H9 (cell line): ENCODE measurements around the gene SRGN. TPM values are rescaled to one million over a fixed set of nuclear protein-coding genes. Genes with fewer than 3 reads are reported as not detected.

Experiments
- DNase-seq: peaks from one replicate; pipeline ENCODE4 v3.0.0-alpha.2; 2017
- H2AFZ ChIP-seq: one replicate; pipeline ENCODE4 v1.6.1; 2013; ENCODE audit warnings: mild to moderate bottlenecking, low read length, control low read depth, moderate library complexity
- H2AK5ac ChIP-seq: 2 replicates; pipeline ENCODE4 v1.6.1; 2013; ENCODE audit warnings: low read length, control low read depth, mixed read lengths; ENCODE audit not compliant: insufficient read length
- H2BK120ac ChIP-seq: one replicate; pipeline ENCODE4 v1.6.1; 2013; ENCODE audit warnings: low read depth, mild to moderate bottlenecking, low read length, control low read depth, inconsistent platforms; ENCODE audit not compliant: poor library complexity, severe bottlenecking
- H2BK12ac ChIP-seq: 2 replicates; pipeline ENCODE4 v1.6.1; 2013; ENCODE audit warnings: low read length, control low read depth, mixed read lengths, low read depth; ENCODE audit not compliant: insufficient read length
- H2BK15ac ChIP-seq: 2 replicates; pipeline ENCODE4 v1.6.1; 2013; ENCODE audit warnings: low read depth, low read length, control low read depth
- H2BK20ac ChIP-seq: one replicate; pipeline ENCODE4 v1.6.1; 2013; ENCODE audit warnings: low read depth, mild to moderate bottlenecking, low read length, control low read depth, inconsistent platforms; ENCODE audit not compliant: poor library complexity, severe bottlenecking
- H2BK5ac ChIP-seq: 2 replicates; pipeline ENCODE4 v1.6.1; 2013; ENCODE audit warnings: low read length, control low read depth, mixed read lengths; ENCODE audit not compliant: insufficient read length
- H3K14ac ChIP-seq: 2 replicates; pipeline ENCODE4 v1.6.1; 2013; ENCODE audit warnings: low read length, control low read depth; ENCODE audit not compliant: insufficient read depth
- H3K18ac ChIP-seq: 2 replicates; pipeline ENCODE4 v1.6.1; 2013; ENCODE audit warnings: low read depth, mild to moderate bottlenecking, mixed read lengths, low read length, control low read depth; ENCODE audit not compliant: insufficient read length
- H3K23ac ChIP-seq: 2 replicates; pipeline ENCODE4 v1.6.1; 2013; ENCODE audit warnings: low read length, control low read depth, mixed read lengths, low read depth; ENCODE audit not compliant: insufficient read length
- H3K23me2 ChIP-seq: 2 replicates; pipeline ENCODE4 v1.6.1; 2013; ENCODE audit warnings: low read depth, mild to moderate bottlenecking, mixed read lengths, low read length, control low read depth; ENCODE audit not compliant: insufficient read length, poor library complexity, severe bottlenecking
- H3K27ac ChIP-seq: 2 replicates; pipeline ENCODE4 v1.5.1; 2013; ENCODE audit warnings: low read length, control low read depth, mixed read lengths, low read depth; ENCODE audit not compliant: insufficient read length
- H3K27me3 ChIP-seq: 2 replicates; pipeline ENCODE4 v1.6.1; 2013; ENCODE audit warnings: low read length, control low read depth, inconsistent platforms; ENCODE audit not compliant: insufficient read depth
- H3K4ac ChIP-seq: 2 replicates; pipeline ENCODE4 v1.6.1; 2013; ENCODE audit warnings: low read depth, mild to moderate bottlenecking, control low read depth, inconsistent platforms, low read length, moderate library complexity
- H3K4me1 ChIP-seq: 2 replicates; pipeline ENCODE4 v1.6.1; 2013; ENCODE audit warnings: low read length, control low read depth, inconsistent platforms; ENCODE audit not compliant: insufficient read depth
- H3K4me2 ChIP-seq: 2 replicates; pipeline ENCODE4 v1.6.1; 2013; ENCODE audit warnings: low read length, control low read depth, mixed read lengths; ENCODE audit not compliant: insufficient read length, insufficient read depth
- H3K56ac ChIP-seq: 2 replicates; pipeline ENCODE4 v1.6.1; 2013; ENCODE audit warnings: low read depth, mild to moderate bottlenecking, mixed read lengths, low read length, control low read depth; ENCODE audit not compliant: insufficient read length
- H3K79me1 ChIP-seq: 2 replicates; pipeline ENCODE4 v1.6.1; 2013; ENCODE audit warnings: low read depth, mild to moderate bottlenecking, moderate library complexity, low read length, control low read depth, inconsistent platforms; ENCODE audit not compliant: insufficient read depth, poor library complexity, severe bottlenecking
- H3K79me2 ChIP-seq: 2 replicates; pipeline ENCODE4 v1.6.1; 2013; ENCODE audit warnings: low read length, control low read depth, inconsistent platforms; ENCODE audit not compliant: insufficient read depth
- H3K9ac ChIP-seq: 2 replicates; pipeline ENCODE4 v1.6.1; 2013; ENCODE audit warnings: low read length, control low read depth, mixed read lengths; ENCODE audit not compliant: insufficient read length; ENCODE audit errors: extremely low read depth
- H3K9me3 ChIP-seq: one replicate; pipeline ENCODE4 v1.6.1; 2013; ENCODE audit warnings: low read depth, low read length, inconsistent platforms; ENCODE audit not compliant: control insufficient read depth
- H3T11ph ChIP-seq: one replicate; pipeline ENCODE4 v1.6.1; 2013; ENCODE audit warnings: mild to moderate bottlenecking, low read length, control low read depth, inconsistent platforms
- H4K20me1 ChIP-seq: one replicate; pipeline ENCODE4 v1.6.1; 2013; ENCODE audit not compliant: control insufficient read depth, insufficient read length, insufficient read depth
- H4K5ac ChIP-seq: 2 replicates; pipeline ENCODE4 v1.6.1; 2013; ENCODE audit warnings: low read depth, mild to moderate bottlenecking, mixed read lengths, low read length, control low read depth; ENCODE audit not compliant: insufficient read length
- H4K8ac ChIP-seq: replicated peaks from 2 replicates; pipeline ENCODE4 v1.6.1; 2013; ENCODE audit warnings: low read length, control low read depth, mixed read lengths, low read depth; ENCODE audit not compliant: insufficient read length
- H4K91ac ChIP-seq: 2 replicates; pipeline ENCODE4 v1.6.1; 2013; ENCODE audit warnings: low read depth, mild to moderate bottlenecking, moderate library complexity, mixed read lengths, low read length, control low read depth; ENCODE audit not compliant: insufficient read length
- H3K27ac Mint-ChIP-seq, 3 experiments: 2 replicates in 2 of 3; 3 replicates in 1 of 3; pipeline ENCODE4 v1.8.0; 2020 to 2021; ENCODE audit warnings: mixed read lengths in 3 of 3, mild to moderate bottlenecking in 1 of 3, moderate library complexity in 1 of 3
- H3K27me3 Mint-ChIP-seq: 2 replicates; pipeline ENCODE4 v1.8.0; 2021; ENCODE audit warnings: low read depth, mild to moderate bottlenecking, moderate library complexity, mixed read lengths
- H3K36me3 Mint-ChIP-seq, 3 experiments: 2 replicates in 2 of 3; 3 replicates in 1 of 3; pipeline ENCODE4 v1.8.0; 2020 to 2021; ENCODE audit warnings: low read depth in 3 of 3, mixed read lengths in 3 of 3; ENCODE audit not compliant: insufficient read depth in 1 of 3
- H3K4me1 Mint-ChIP-seq, 2 experiments: 2 replicates each; pipeline ENCODE4 v1.8.0; 2020; ENCODE audit warnings: mixed read lengths in 2 of 2
- H3K4me3 Mint-ChIP-seq, 2 experiments: 2 replicates in 1 of 2; 3 replicates in 1 of 2; pipeline ENCODE4 v1.8.0; 2020 to 2021; ENCODE audit warnings: mild to moderate bottlenecking in 2 of 2, mixed read lengths in 2 of 2, moderate library complexity in 1 of 2
- H3K9me3 Mint-ChIP-seq, 2 experiments: 2 replicates in 1 of 2; 3 replicates in 1 of 2; pipeline ENCODE4 v1.8.0; 2020; ENCODE audit warnings: mild to moderate bottlenecking in 2 of 2, mixed read lengths in 2 of 2, moderate library complexity in 1 of 2
- CTCF ChIP-seq: fragments of 200-600 bp; sonication (generic); conservative IDR thresholded peaks from 3 replicates; pipeline ENCODE4 v1.8.0; 2021; ENCODE audit warnings: antibody characterized with exemption, mild to moderate bottlenecking
- WGBS: extraction: QIAGEN DNeasy Blood & Tissue Kit; methylation state at CpG from one replicate; pipeline ENCODE4 v1.1.7; 2013; ENCODE audit warnings: missing lambda C conversion rate, low lambda C conversion rate, mixed read lengths; ENCODE audit not compliant: insufficient read length; ENCODE audit errors: extremely low coverage; 5-methylcytosine and 5-hydroxymethylcytosine counted together
- total RNA-seq: library from RNA; stranded (reverse); gene quantifications from 2 replicates; pipeline ENCODE4 v1.2.1, GENCODE V29; 2021

SRGN gene
- total RNA-seq, 1 experiment from 2014 or later: not detected

- Histone ChIP-seq H2BK12ac (no peak overlapping the region), H3K79me2 (no peaks in the 10 kb centered on the region; the same call in 1 of the 2 replicates), H3K27me3 (no peaks in the 10 kb centered on the region), H3K23ac (no peak overlapping the region), H3K27ac (no peak overlapping the region), H3K9ac (no peak overlapping the region), H3K14ac (no peak overlapping the region), H4K8ac (no peak overlapping the region), H3K4ac (no peak overlapping the region), H3T11ph (no peak overlapping the region), H2BK20ac (no peak overlapping the region), H4K91ac (no peak overlapping the region), H2BK15ac (no peak overlapping the region), H3K9me3 (no peaks in the 10 kb centered on the region), H3K79me1 (no peaks in the 10 kb centered on the region), H3K23me2 (no peaks in the 10 kb centered on the region), H3K56ac (no peak overlapping the region), H2AFZ (no peak overlapping the region), H3K4me1 (no peaks in the 10 kb centered on the region), H4K5ac (no peak overlapping the region), H2AK5ac (no peak overlapping the region), H3K18ac (no peak overlapping the region), H4K20me1 (no peaks in the 10 kb centered on the region), H2BK120ac (no peak overlapping the region), H2BK5ac (no peak overlapping the region), H3K4me2 (no peak overlapping the region)
- H3K4me3 Mint-ChIP-seq: no peak overlapping the region
- no peak for DNase-seq
- no peaks in the 10 kb centered on the region for H3K4me1 Mint-ChIP-seq
- H3K27me3 Mint-ChIP-seq: no peaks in the 10 kb centered on the region; the same call in 1 of the 2 replicates
- H3K27ac Mint-ChIP-seq: no peak overlapping the region
- WGBS: no CpG with 5 or more reads among the region's 1 CpG
- no peak for TF ChIP-seq CTCF
- H3K9me3 Mint-ChIP-seq: no peaks in the 10 kb centered on the region
- peaks cover 0 to 2% (median 0%) of the 10 kb centered on the region in 3 experiments; a peak in 2 of 7 replicates for H3K36me3 Mint-ChIP-seq
These were observed 57.4 kb downstream of the SRGN start for GRCh38 chr10:69145329-69145728.
